ENCODE measurements around the gene MLPH.

GRCh38 chr2:237594514-237594871, 107.4 kb downstream of the MLPH start:
- TF ChIP-seq CTCF (IDR thresholded peaks at IDR 0.05), result no peak
- no peak for TF ChIP-seq POLR2AphosphoS5 (IDR thresholded peaks at IDR 0.05)
- no peak for TF ChIP-seq POLR2A (IDR thresholded peaks at IDR 0.05)

Measured in breast epithelium (tissue), 3 donors.